HCT116 (cell line): ENCODE data around the gene LTC4S.

Experiments
- CTCF ChIP-seq, 3 experiments: fragments of 200-600 bp in 1 of 3; sonication (generic) in 1 of 3; IDR thresholded peaks in 2 of 3; conservative IDR thresholded peaks in 1 of 3; 2 replicates each; pipeline ENCODE4 v1.5.1; 2012 to 2017; ENCODE audit warnings: low read depth in 2 of 3, low read length in 2 of 3, antibody characterized with exemption in 1 of 3, borderline replicate concordance in 1 of 3, control low read depth in 1 of 3, mild to moderate bottlenecking in 1 of 3, mixed read lengths in 1 of 3, mixed run types in 1 of 3, moderate library complexity in 1 of 3; ENCODE audit not compliant: insufficient read depth in 1 of 3
- ELF1 ChIP-seq: IDR thresholded peaks from 2 replicates; pipeline ENCODE4 v1.6.1; 2012; ENCODE audit warnings: low read depth, borderline replicate concordance
- EZH2 ChIP-seq: fragments of 200-600 bp; sonication (generic); IDR thresholded peaks from 2 replicates; pipeline ENCODE4 v1.6.1; 2017; ENCODE audit warnings: antibody characterized with exemption, mixed run types
- EZH2phosphoT487 ChIP-seq: fragments of 200-600 bp; IDR thresholded peaks from 2 replicates; pipeline ENCODE4 v1.6.1; 2018; ENCODE audit warnings: antibody characterized with exemption, borderline replicate concordance
- MAX ChIP-seq: IDR thresholded peaks from 2 replicates; pipeline ENCODE4 v1.6.1; 2012
- POLR2A ChIP-seq: IDR thresholded peaks from 2 replicates; pipeline ENCODE4 v1.7.0; 2011; ENCODE audit warnings: borderline replicate concordance; ENCODE audit not compliant: insufficient read depth, insufficient read length; ENCODE audit errors: extremely low read depth
- POLR2AphosphoS5 ChIP-seq: IDR thresholded peaks from 2 replicates; pipeline ENCODE4 v1.6.1; 2011; ENCODE audit warnings: mild to moderate bottlenecking, low read depth, low read length, moderate library complexity
- RAD21 ChIP-seq: IDR thresholded peaks from 2 replicates; pipeline ENCODE4 v1.6.1; 2012; ENCODE audit warnings: low read depth, mild to moderate bottlenecking
- SP1 ChIP-seq: IDR thresholded peaks from 2 replicates; pipeline ENCODE4 v1.6.1; 2012; ENCODE audit warnings: low read depth
- ZBTB33 ChIP-seq: IDR thresholded peaks from 2 replicates; pipeline ENCODE4 v1.6.1; 2011; ENCODE audit warnings: mild to moderate bottlenecking, low read length, moderate library complexity; ENCODE audit not compliant: insufficient replicate concordance; ENCODE audit errors: extremely low read depth

DNA sequence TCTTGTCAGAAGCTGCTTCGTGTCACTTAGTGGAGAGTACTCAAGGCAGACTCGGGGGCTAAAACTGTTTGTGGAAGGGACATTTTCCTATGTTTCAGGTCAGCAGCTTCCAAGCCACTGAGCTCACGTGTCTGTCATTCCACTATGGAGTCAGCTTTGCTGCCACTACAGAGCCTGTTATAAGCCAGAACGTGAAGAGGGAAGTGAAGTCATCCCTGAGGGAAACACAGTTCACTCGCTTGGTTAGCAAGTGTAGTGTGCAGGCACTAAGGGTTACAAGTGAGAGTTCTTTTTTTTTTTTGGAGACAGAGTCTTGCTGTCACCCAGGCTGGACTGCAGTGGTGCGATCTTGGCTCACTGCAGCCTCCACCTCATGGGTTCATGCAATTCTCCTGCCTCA lies 24.5 kb upstream of the LTC4S start:
- no peak for TF ChIP-seq EZH2
- TF ChIP-seq POLR2A = no peak
- no peak for TF ChIP-seq CTCF (IDR thresholded peaks at IDR 0.05 in 2 of 3, conservative IDR thresholded peaks at IDR 0.05 in 1 of 3; ENCODE audit: borderline replicate concordance in 1 of 3, insufficient read depth in 1 of 3, low read depth in 2 of 3, low read length in 2 of 3)
- no peak for TF ChIP-seq MAX
- TF ChIP-seq SP1 = no peak
- no peak for TF ChIP-seq POLR2AphosphoS5
- TF ChIP-seq EZH2phosphoT487 = no peak
- no peak for TF ChIP-seq ZBTB33
- no peak for TF ChIP-seq ELF1
- no peak for TF ChIP-seq RAD21
